ENCODE results near the gene EED.
A peak's percentile ranks its signal among the peaks of the same experiment; 100 is the strongest.

The EED gene

GRCh38 chr11:86246293-86246675 lies 1.7 kb downstream of the EED start:
- Histone ChIP-seq H3K4me3 (replicated peaks; ENCODE audit: low read depth, low read length) (peak overlapping the region; percentile 100), H3K27me3 (replicated peaks; ENCODE audit: control insufficient read depth, insufficient read depth, low read length) (no peaks in the 10 kb centered on the region), H3K36me3 (ENCODE audit: control insufficient read depth, insufficient read depth, low read length) (no peaks in the 10 kb centered on the region)
- DNase-seq (ENCODE audit: extremely low read depth, insufficient read length) = no peak
- no peak for TF ChIP-seq CTCF (IDR thresholded peaks at IDR 0.05; ENCODE audit: insufficient read depth, low read length, poor library complexity, severe bottlenecking)

- TF ChIP-seq CTCF (IDR thresholded peaks at IDR 0.05; ENCODE audit: insufficient read depth, low read length, poor library complexity, severe bottlenecking) = no peak
- no peak for DNase-seq (ENCODE audit: extremely low read depth, insufficient read length)
Observed at GRCh38 chr11:86247608-86248007, 3.1 kb downstream of the EED start.

GRCh38 chr11:86248609-86249008 lies 4.1 kb downstream of the EED start:
- TF ChIP-seq CTCF (IDR thresholded peaks at IDR 0.05; ENCODE audit: insufficient read depth, low read length, poor library complexity, severe bottlenecking) = no peak
- no peak for DNase-seq (ENCODE audit: extremely low read depth, insufficient read length)
- H3K4me3 ChIP-seq (replicated peaks; ENCODE audit: low read depth, low read length) = peak overlapping the region; percentile 100
- H3K27me3 ChIP-seq (replicated peaks; ENCODE audit: control insufficient read depth, insufficient read depth, low read length) = no peaks in the 10 kb centered on the region
- H3K36me3 ChIP-seq (ENCODE audit: control insufficient read depth, insufficient read depth, low read length) = peaks cover 2% of the 10 kb centered on the region; the same call in 1 of the 2 replicates

More at GRCh38 chr11:86247608-86248007, 3.1 kb downstream of the EED start:
- peaks cover under 1% of the 10 kb centered on the region; the same call in 1 of the 2 replicates for H3K36me3 ChIP-seq (ENCODE audit: control insufficient read depth, insufficient read depth, low read length)
- no peaks in the 10 kb centered on the region for H3K27me3 ChIP-seq (replicated peaks; ENCODE audit: control insufficient read depth, insufficient read depth, low read length)
- peak overlapping the region; percentile 100 for H3K4me3 ChIP-seq (replicated peaks; ENCODE audit: low read depth, low read length)

GRCh38 chr11:86249307-86250098 lies 5.0 kb downstream of the EED start:
- DNase-seq (ENCODE audit: extremely low read depth, insufficient read length) = no peak
- no peak for TF ChIP-seq CTCF (IDR thresholded peaks at IDR 0.05; ENCODE audit: insufficient read depth, low read length, poor library complexity, severe bottlenecking)
- H3K27me3 ChIP-seq (replicated peaks; ENCODE audit: control insufficient read depth, insufficient read depth, low read length) = no peaks in the 10 kb centered on the region
- peaks cover 2% of the 10 kb centered on the region; the same call in 1 of the 2 replicates for H3K36me3 ChIP-seq (ENCODE audit: control insufficient read depth, insufficient read depth, low read length)
- H3K4me3 ChIP-seq (replicated peaks; ENCODE audit: low read depth, low read length) = peak overlapping the region; percentile 43

GRCh38 chr11:86251345-86251744 lies 6.8 kb downstream of the EED start:
- no peaks in the 10 kb centered on the region for H3K27me3 ChIP-seq (replicated peaks; ENCODE audit: control insufficient read depth, insufficient read depth, low read length)
- H3K36me3 ChIP-seq (ENCODE audit: control insufficient read depth, insufficient read depth, low read length) = peaks cover 2% of the 10 kb centered on the region; the same call in 1 of the 2 replicates
- peak overlapping the region; percentile 28; the same call in 1 of the 2 replicates for H3K4me3 ChIP-seq (replicated peaks; ENCODE audit: low read depth, low read length)
- no peak for TF ChIP-seq CTCF (IDR thresholded peaks at IDR 0.05; ENCODE audit: insufficient read depth, low read length, poor library complexity, severe bottlenecking)
- no peak for DNase-seq (ENCODE audit: extremely low read depth, insufficient read length)

Measured in GM06990 (cell line).